ENCODE measurements around the gene CCND1. TPM values are rescaled to one million over a fixed set of nuclear protein-coding genes. Genes with fewer than 3 reads are reported as not detected.
"Not testable (repeated sequence)": the region's sequence is repeated elsewhere in the genome, so short reads cannot be mapped to it uniquely, and the experiment has no call there.

Gene CCND1
- total RNA-seq, 6 experiments from 2014 or later = 1,259 to 2,084 (median 1,434) TPM

DNA sequence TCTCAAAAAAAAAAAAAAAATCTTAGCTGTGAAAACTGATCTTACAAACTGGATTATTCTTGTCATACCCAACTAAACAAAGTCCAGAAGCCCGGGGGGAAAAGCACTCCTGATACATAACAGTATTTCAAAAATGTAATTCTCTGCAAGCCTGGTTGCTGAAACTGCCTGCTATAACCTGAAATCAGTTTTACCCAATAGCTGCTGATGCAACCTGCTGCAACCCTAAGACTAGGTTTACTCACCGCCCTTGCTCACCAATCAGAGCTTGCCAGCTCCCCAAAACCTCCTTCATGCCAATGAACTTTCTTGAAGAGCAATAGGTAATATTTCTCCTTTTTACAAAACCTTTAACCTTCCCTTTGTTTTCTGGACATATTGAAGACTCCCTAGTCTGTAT is 50.5 kb downstream of the CCND1 start:
- Mint-ChIP-seq H3K27ac (no peak overlapping the region), H3K4me1 (ENCODE audit: low read depth) (no peaks in the 10 kb centered on the region), H3K27me3 (ENCODE audit: insufficient read depth) (peaks cover 27% of the 10 kb centered on the region), H3K4me3 (no peak overlapping the region), H3K36me3 (ENCODE audit: low read depth) (no peaks in the 10 kb centered on the region), H3K9me3 (peaks cover 8% of the 10 kb centered on the region)
- TF ChIP-seq, protein P1, sequence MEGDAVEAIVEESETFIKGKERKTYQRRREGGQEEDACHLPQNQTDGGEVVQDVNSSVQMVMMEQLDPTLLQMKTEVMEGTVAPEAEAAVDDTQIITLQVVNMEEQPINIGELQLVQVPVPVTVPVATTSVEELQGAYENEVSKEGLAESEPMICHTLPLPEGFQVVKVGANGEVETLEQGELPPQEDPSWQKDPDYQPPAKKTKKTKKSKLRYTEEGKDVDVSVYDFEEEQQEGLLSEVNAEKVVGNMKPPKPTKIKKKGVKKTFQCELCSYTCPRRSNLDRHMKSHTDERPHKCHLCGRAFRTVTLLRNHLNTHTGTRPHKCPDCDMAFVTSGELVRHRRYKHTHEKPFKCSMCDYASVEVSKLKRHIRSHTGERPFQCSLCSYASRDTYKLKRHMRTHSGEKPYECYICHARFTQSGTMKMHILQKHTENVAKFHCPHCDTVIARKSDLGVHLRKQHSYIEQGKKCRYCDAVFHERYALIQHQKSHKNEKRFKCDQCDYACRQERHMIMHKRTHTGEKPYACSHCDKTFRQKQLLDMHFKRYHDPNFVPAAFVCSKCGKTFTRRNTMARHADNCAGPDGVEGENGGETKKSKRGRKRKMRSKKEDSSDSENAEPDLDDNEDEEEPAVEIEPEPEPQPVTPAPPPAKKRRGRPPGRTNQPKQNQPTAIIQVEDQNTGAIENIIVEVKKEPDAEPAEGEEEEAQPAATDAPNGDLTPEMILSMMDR (IDR thresholded peaks at IDR 0.05) = no peak
- no peak for DNase-seq

DNA sequence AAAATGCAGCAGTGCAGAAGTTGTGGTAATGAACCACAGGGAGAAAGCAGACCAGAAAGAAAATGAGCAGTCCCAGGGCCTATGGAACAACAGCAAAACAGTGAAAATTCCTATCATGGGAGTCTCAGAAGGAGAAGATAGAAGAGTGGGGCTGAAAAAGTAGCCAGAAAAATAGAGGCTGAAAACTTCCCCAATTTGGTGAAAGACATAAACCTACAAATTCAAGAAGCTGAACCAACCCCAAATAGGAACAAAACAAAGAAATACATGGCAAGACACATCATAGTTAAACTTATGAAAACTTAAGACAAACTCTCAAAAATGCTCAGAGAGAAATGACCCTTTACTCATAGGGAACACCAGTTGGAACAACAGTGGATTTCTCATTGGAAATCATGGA is 51.5 kb downstream of the CCND1 start:
- Mint-ChIP-seq H3K36me3 (ENCODE audit: low read depth) (no peaks in the 10 kb centered on the region), H3K27me3 (ENCODE audit: insufficient read depth) (peaks cover 36% of the 10 kb centered on the region), H3K9me3 (peaks cover 8% of the 10 kb centered on the region), H3K4me3 (no peak overlapping the region), H3K27ac (no peak overlapping the region), H3K4me1 (ENCODE audit: low read depth) (no peaks in the 10 kb centered on the region)
- TF ChIP-seq, protein P1 (IDR thresholded peaks at IDR 0.05) = no peak
- DNase-seq = no peak

DNA sequence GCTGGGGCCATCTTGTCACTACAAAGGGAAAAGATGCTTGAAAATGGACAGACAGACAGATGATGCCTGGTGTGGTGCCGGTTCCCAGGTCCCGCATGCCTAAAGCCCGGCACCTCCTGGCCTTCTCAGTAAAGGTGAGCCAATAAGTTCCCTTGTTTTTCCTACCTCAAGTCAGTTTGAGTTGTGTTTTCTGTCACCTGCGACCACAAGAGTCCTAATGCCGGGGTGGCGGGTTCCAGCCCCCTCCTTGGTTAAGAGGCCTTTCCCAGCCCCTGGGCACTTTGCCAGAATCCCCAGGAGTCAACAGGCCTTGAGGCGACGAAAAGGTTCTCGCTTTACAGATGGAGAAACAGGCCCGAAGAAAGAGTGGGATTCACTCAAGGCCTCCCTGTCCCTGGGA is 53.8 kb downstream of the CCND1 start:
- Mint-ChIP-seq H3K9me3 (peaks cover 8% of the 10 kb centered on the region), H3K27me3 (ENCODE audit: insufficient read depth) (peaks cover 39% of the 10 kb centered on the region), H3K4me1 (ENCODE audit: low read depth) (no peaks in the 10 kb centered on the region), H3K27ac (no peak overlapping the region), H3K36me3 (ENCODE audit: low read depth) (no peaks in the 10 kb centered on the region), H3K4me3 (no peak overlapping the region)
- TF ChIP-seq, protein P1 (IDR thresholded peaks at IDR 0.05) = no peak
- DNase-seq = no peak

GRCh38 chr11:69695581-69695980 is 54.6 kb downstream of the CCND1 start:
- Mint-ChIP-seq H3K9me3 (peaks cover 8% of the 10 kb centered on the region), H3K4me1 (ENCODE audit: low read depth) (peaks cover 5% of the 10 kb centered on the region), H3K27me3 (ENCODE audit: insufficient read depth) (peaks cover 40% of the 10 kb centered on the region), H3K27ac (no peak overlapping the region), H3K36me3 (ENCODE audit: low read depth) (no peaks in the 10 kb centered on the region), H3K4me3 (no peak overlapping the region)
- TF ChIP-seq, protein P1 (IDR thresholded peaks at IDR 0.05) = no peak
- DNase-seq = no peak

- not testable (repeated sequence) for H3K4me3 Mint-ChIP-seq; H3K4me1 Mint-ChIP-seq (ENCODE audit: low read depth); H3K27ac Mint-ChIP-seq; H3K36me3 Mint-ChIP-seq (ENCODE audit: low read depth); DNase-seq; H3K9me3 Mint-ChIP-seq
- peaks cover 44% of the 10 kb centered on the region for H3K27me3 Mint-ChIP-seq (ENCODE audit: insufficient read depth)
Measured at GRCh38 chr11:69695995-69696394, 55.0 kb downstream of the CCND1 start.

- TF ChIP-seq, protein P1 (IDR thresholded peaks at IDR 0.05) = no peak
- Mint-ChIP-seq H3K27me3 (ENCODE audit: insufficient read depth) (peaks cover 47% of the 10 kb centered on the region), H3K27ac (no peak overlapping the region), H3K4me1 (ENCODE audit: low read depth) (peaks cover 9% of the 10 kb centered on the region), H3K4me3 (no peak overlapping the region), H3K36me3 (ENCODE audit: low read depth) (no peaks in the 10 kb centered on the region), H3K9me3 (peaks cover 8% of the 10 kb centered on the region)
- no peak for DNase-seq
Measured at GRCh38 chr11:69696749-69697468, 56.0 kb downstream of the CCND1 start.
